SK-N-SH (cell line): ENCODE data around the gene PPFIBP2. TPM values are rescaled to one million over a fixed set of nuclear protein-coding genes. Genes with fewer than 3 reads are reported as not detected.

Source experiments
- CTCF ChIA-PET: fragments of 300-600, 350-600 bp; formaldehyde crosslinking; extraction: SDS; loops from one replicate; lab custom pipeline; 2021; lab: Yijun Ruan, JAX
- POLR2A ChIA-PET: fragments of 350-600 bp; sonication (Branson Sonifier 250); formaldehyde crosslinking; extraction: SDS; loops from one replicate; lab custom pipeline; 2020; ENCODE audit warnings: antibody characterized with exemption, inconsistent platforms; lab: Yijun Ruan, JAX
- DNase-seq: peaks from one replicate; pipeline ENCODE4 v3.0.0; 2012
- H2AFZ ChIP-seq: fragments of 200-600 bp; sonication (generic); 2 replicates; pipeline ENCODE4 v1.8.1; 2016; ENCODE audit warnings: antibody characterized with exemption, mild to moderate bottlenecking, low read depth
- H3F3A ChIP-seq: fragments of 200-600 bp; sonication (generic); replicated peaks from 2 replicates; pipeline ENCODE3; 2016; ENCODE audit warnings: antibody characterized with exemption, mild to moderate bottlenecking; ENCODE audit not compliant: insufficient read depth
- H3K27ac ChIP-seq, 2 experiments: fragments of 200-500 bp in 1 of 2; fragments of 200-600 bp in 1 of 2; sonication (Bioruptor generic) in 1 of 2; sonication (generic), shearing (Covaris generic) in 1 of 2; 2 replicates each; pipeline versions ENCODE4 v1.5.1 to v1.6.1; 2014 to 2016; ENCODE audit warnings: low read depth in 2 of 2, inconsistent platforms in 1 of 2, low read length in 1 of 2, mild to moderate bottlenecking in 1 of 2, mixed read lengths in 1 of 2
- H3K27me3 ChIP-seq: fragments of 200-600 bp; sonication (generic), shearing (Covaris generic); 2 replicates; pipeline ENCODE4 v1.6.1; 2016; ENCODE audit warnings: mixed run types; ENCODE audit not compliant: insufficient read depth
- H3K36me3 ChIP-seq, 2 experiments: fragments of 200-500 bp in 1 of 2; fragments of 200-600 bp in 1 of 2; sonication (Bioruptor generic) in 1 of 2; sonication (generic) in 1 of 2; replicated peaks in 1 of 2; 2 replicates each; pipeline versions ENCODE3 to v1.5.1; 2014 to 2016; ENCODE audit warnings: low read length in 1 of 2, mild to moderate bottlenecking in 1 of 2; ENCODE audit not compliant: insufficient read depth in 2 of 2, control insufficient read depth in 1 of 2
- H3K4me1 ChIP-seq, 2 experiments: fragments of 200-500 bp in 1 of 2; fragments of 200-600 bp in 1 of 2; sonication (Bioruptor generic) in 1 of 2; sonication (generic), shearing (Covaris generic) in 1 of 2; 2 replicates each; pipeline versions ENCODE4 v1.5.1 to v1.6.1; 2014 to 2016; ENCODE audit warnings: low read depth in 1 of 2, low read length in 1 of 2, mixed run types in 1 of 2; ENCODE audit not compliant: insufficient read depth in 2 of 2, control insufficient read depth in 1 of 2
- H3K4me2 ChIP-seq: fragments of 200-600 bp; sonication (generic), shearing (Covaris generic); 2 replicates; pipeline ENCODE4 v1.6.1; 2017; ENCODE audit warnings: mixed run types
- H3K4me3 ChIP-seq, 2 experiments: fragments of 200-500 bp in 1 of 2; fragments of 200-600 bp in 1 of 2; sonication (Bioruptor generic) in 1 of 2; sonication (generic), shearing (Covaris generic) in 1 of 2; 2 replicates each; pipeline versions ENCODE4 v1.5.1 to v1.8.1; 2014 to 2016; ENCODE audit warnings: low read depth in 2 of 2, inconsistent platforms in 1 of 2, low read length in 1 of 2, mild to moderate bottlenecking in 1 of 2, mixed read lengths in 1 of 2, moderate library complexity in 1 of 2
- H3K79me2 ChIP-seq: fragments of 200-600 bp; sonication (generic); 2 replicates; pipeline ENCODE4 v1.8.1; 2017; ENCODE audit warnings: mild to moderate bottlenecking; ENCODE audit not compliant: insufficient read depth
- H3K9ac ChIP-seq: fragments of 200-600 bp; sonication (generic); 2 replicates; pipeline ENCODE4 v1.6.1; 2017; ENCODE audit warnings: mixed run types
- H3K9me2 ChIP-seq: fragments of 200-600 bp; sonication (generic); 2 replicates; pipeline ENCODE4 v1.6.1; 2017; ENCODE audit warnings: mixed run types
- H3K9me3 ChIP-seq: fragments of 200-600 bp; sonication (generic); 2 replicates; pipeline ENCODE4 v1.6.1; 2017; ENCODE audit warnings: mixed run types, mild to moderate bottlenecking, moderate library complexity
- H4K20me1 ChIP-seq: fragments of 200-600 bp; sonication (generic); 2 replicates; pipeline ENCODE4 v1.6.1; 2017; ENCODE audit warnings: mild to moderate bottlenecking, mixed run types; ENCODE audit not compliant: insufficient read depth
- CHD2 ChIP-seq: fragments of 150-350 bp; IDR thresholded peaks from 2 replicates; pipeline ENCODE4 v1.6.1; 2018; ENCODE audit warnings: low read length; ENCODE audit not compliant: partially characterized antibody
- ELF1 ChIP-seq: IDR thresholded peaks from 2 replicates; pipeline ENCODE4 v1.4.0; 2012
- FOSL2 ChIP-seq: IDR thresholded peaks from 2 replicates; pipeline ENCODE4 v1.4.0; 2012; ENCODE audit warnings: low read depth, mild to moderate bottlenecking, moderate library complexity, borderline replicate concordance
- GABPA ChIP-seq: IDR thresholded peaks from 2 replicates; pipeline ENCODE4 v1.4.0; 2012; ENCODE audit warnings: low read depth, mild to moderate bottlenecking
- GATA2 ChIP-seq: sonication (generic); formaldehyde crosslinking; IDR thresholded peaks from 2 replicates; pipeline ENCODE4 v1.5.0; 2020; ENCODE audit warnings: mild to moderate bottlenecking, missing genetic modification reagents
- JUND ChIP-seq: IDR thresholded peaks from 2 replicates; pipeline ENCODE4 v1.4.0; 2012
- MAX ChIP-seq: IDR thresholded peaks from 2 replicates; pipeline ENCODE4 v1.4.0; 2012; ENCODE audit warnings: low read depth
- MEF2A ChIP-seq: IDR thresholded peaks from 2 replicates; pipeline ENCODE4 v1.4.0; 2012; ENCODE audit warnings: low read depth, borderline replicate concordance
- MXI1 ChIP-seq: IDR thresholded peaks from 2 replicates; pipeline ENCODE4 v1.6.1; 2012; ENCODE audit warnings: mild to moderate bottlenecking, low read depth, low read length, improper control_type of control experiment
- NRF1 ChIP-seq: IDR thresholded peaks from 2 replicates; pipeline ENCODE4 v1.6.1; 2012; ENCODE audit warnings: low read depth, mild to moderate bottlenecking, low read length
- POLR2AphosphoS5 ChIP-seq: IDR thresholded peaks from 2 replicates; pipeline ENCODE4 v1.6.1; 2012; ENCODE audit warnings: low read depth, low read length
- REST ChIP-seq: IDR thresholded peaks from 2 replicates; pipeline ENCODE4 v1.6.1; 2012; ENCODE audit warnings: mild to moderate bottlenecking, low read depth, low read length, moderate library complexity
- RFX5 ChIP-seq: IDR thresholded peaks from 2 replicates; pipeline ENCODE4 v1.6.1; 2012; ENCODE audit warnings: mild to moderate bottlenecking, improper control_type of control experiment, low read length
- RXRA ChIP-seq: IDR thresholded peaks from 2 replicates; pipeline ENCODE4 v1.4.0; 2012; ENCODE audit warnings: low read depth, mild to moderate bottlenecking, borderline replicate concordance
- SIN3A ChIP-seq: IDR thresholded peaks from 2 replicates; pipeline ENCODE4 v1.6.1; 2012; ENCODE audit warnings: low read depth, mild to moderate bottlenecking, low read length, moderate library complexity, borderline replicate concordance
- SMC3 ChIP-seq: IDR thresholded peaks from 2 replicates; pipeline ENCODE4 v1.6.1; 2012; ENCODE audit warnings: low read depth, low read length, improper control_type of control experiment
- USF1 ChIP-seq: IDR thresholded peaks from 2 replicates; pipeline ENCODE4 v1.4.0; 2012; ENCODE audit warnings: low read depth, borderline replicate concordance
- YY1 ChIP-seq: IDR thresholded peaks from 2 replicates; pipeline ENCODE4 v1.4.0; 2012; ENCODE audit warnings: low read depth, mild to moderate bottlenecking
- WGBS: methylation state at CpG from one replicate; pipeline ENCODE4 v1.1.6; 2017; ENCODE audit warnings: low lambda C conversion rate; 5-methylcytosine and 5-hydroxymethylcytosine counted together
- polyA plus RNA-seq, 3 experiments: library from polyadenylated mRNA; depleted of rRNA; stranded (reverse); fragments of >200 nt; gene quantifications; 2 replicates each; pipeline ENCODE4 v1.2.3, GENCODE V29; 2012

PPFIBP2 gene
- polyA plus RNA-seq, 1 of the 3 experiments (the other 2 are of a cell fraction) = 0.67 TPM

- no peak for DNase-seq
Observed at GRCh38 chr11:7648264-7648663, 134.5 kb downstream of the PPFIBP2 start.

More at GRCh38 chr11:7648264-7648663, 134.5 kb downstream of the PPFIBP2 start:
- POLR2A ChIA-PET = no interaction called here
- H3K4me2 ChIP-seq = no peak overlapping the region
- peaks cover 0 to 23% of the 10 kb centered on the region in 2 experiments; a peak in 1 of 4 replicates for H3K4me1 ChIP-seq
- no peaks in the 10 kb centered on the region for H3K79me2 ChIP-seq
- no peak overlapping the region for H2AFZ ChIP-seq
- TF ChIP-seq ELF1 (no peak), MEF2A (no peak), JUND (no peak), SMC3 (no peak), GATA2 (CRISPR knock-in tag) (no peak), NRF1 (no peak), FOSL2 (no peak), YY1 (no peak), MAX (no peak), SIN3A (no peak), MXI1 (no peak), CHD2 (no peak), RFX5 (no peak), REST (no peak), USF1 (no peak), RXRA (no peak), POLR2AphosphoS5 (no peak), GABPA (no peak)
- WGBS = 72% methylated on average over 3 of the region's 3 CpGs
- no peak overlapping the region for H3K9ac ChIP-seq
- CTCF ChIA-PET = interaction anchor here (1.5 to 15.9 kb wide), 2 partner anchors 18 to 72 kb away, joined by 3 to 359 read pairs; no protein-coding TSS in a partner anchor
- no peaks in the 10 kb centered on the region for H3K9me2 ChIP-seq
- no peaks in the 10 kb centered on the region for H3F3A ChIP-seq
- no peak overlapping the region for H3K27ac ChIP-seq
- no peak overlapping the region for H3K4me3 ChIP-seq
- no peaks in the 10 kb centered on the region for H3K36me3 ChIP-seq
- no peaks in the 10 kb centered on the region for H4K20me1 ChIP-seq
- no peaks in the 10 kb centered on the region for H3K9me3 ChIP-seq
- no peaks in the 10 kb centered on the region for H3K27me3 ChIP-seq
